ENCODE measurements around the gene C19orf85.
"Not testable (repeated sequence)": the region's sequence is repeated elsewhere in the genome, so short reads cannot be mapped to it uniquely, and the experiment has no call there.

The C19orf85 gene

GRCh38 chr19:55464662-55465054 lies at the start of gene C19orf85:
Gene C19orf85 (minus strand): TSS chr19:55464751. CDS start chr19:55464554, 197 bp downstream.
- DNase-seq (ENCODE audit: low read depth in 3 of 3) = no peak

- no peak for DNase-seq (ENCODE audit: low read depth in 3 of 3)
These were observed 43.6 kb upstream of the C19orf85 start for GRCh38 chr19:55508120-55508519.

- no peak for DNase-seq (ENCODE audit: low read depth in 3 of 3)
These were observed 40.4 kb upstream of the C19orf85 start for GRCh38 chr19:55504981-55505380.

GRCh38 chr19:55504252-55504603 lies 39.7 kb upstream of the C19orf85 start:
- no peak for DNase-seq (ENCODE audit: low read depth in 3 of 3)

- DNase-seq (ENCODE audit: low read depth in 3 of 3) = peak; percentile 84 to 92 (median 91)
These were observed 39.1 kb upstream of the C19orf85 start for GRCh38 chr19:55503502-55504251.

- no peak for DNase-seq (ENCODE audit: low read depth in 3 of 3)
These were observed 38.6 kb upstream of the C19orf85 start for GRCh38 chr19:55503157-55503501.

GRCh38 chr19:55502197-55502952 lies 37.8 kb upstream of the C19orf85 start:
- DNase-seq (ENCODE audit: low read depth in 3 of 3) = no peak

- no peak for DNase-seq (ENCODE audit: low read depth in 3 of 3)
These were observed 35.9 kb upstream of the C19orf85 start for GRCh38 chr19:55500368-55500952.

- no peak for DNase-seq (ENCODE audit: low read depth in 3 of 3)
These were observed 33.8 kb upstream of the C19orf85 start for GRCh38 chr19:55498246-55498840.

- DNase-seq (ENCODE audit: low read depth in 3 of 3) = no peak
These were observed 33.2 kb upstream of the C19orf85 start for GRCh38 chr19:55497763-55498162.

GRCh38 chr19:55496820-55497219 lies 32.3 kb upstream of the C19orf85 start:
- DNase-seq (ENCODE audit: low read depth in 3 of 3) = not testable (repeated sequence)

- DNase-seq (ENCODE audit: low read depth in 3 of 3) = no peak
These were observed 31.2 kb upstream of the C19orf85 start for GRCh38 chr19:55495646-55496349.

- no peak for DNase-seq (ENCODE audit: low read depth in 3 of 3)
These were observed 29.7 kb upstream of the C19orf85 start for GRCh38 chr19:55494172-55494761.

- no peak for DNase-seq (ENCODE audit: low read depth in 3 of 3)
These were observed 29.2 kb upstream of the C19orf85 start for GRCh38 chr19:55493645-55494171.

- no peak for DNase-seq (ENCODE audit: low read depth in 3 of 3)
These were observed 28.6 kb upstream of the C19orf85 start for GRCh38 chr19:55493052-55493644.

- no peak for DNase-seq (ENCODE audit: low read depth in 3 of 3)
These were observed 27.9 kb upstream of the C19orf85 start for GRCh38 chr19:55492362-55492944.

GRCh38 chr19:55491546-55492360 lies 27.2 kb upstream of the C19orf85 start:
- no peak for DNase-seq (ENCODE audit: low read depth in 3 of 3)

GRCh38 chr19:55490478-55491432 lies 26.2 kb upstream of the C19orf85 start:
- DNase-seq (ENCODE audit: low read depth in 3 of 3) = no peak

All from stimulated activated CD4-positive, alpha-beta T cell treated with anti-CD3 and anti-CD28 coated beads, TNF-alpha, amount 100 ng/mL, for 48 hours (primary cell).